BJ (cell line): ENCODE measurements around the gene IPO11. TPM values are rescaled to one million over a fixed set of nuclear protein-coding genes. Genes with fewer than 3 reads are reported as not detected.

Experiments used
- CTCF ChIA-PET: fragments of 350-600 bp; formaldehyde crosslinking; extraction: SDS; loops from one replicate; lab custom pipeline; 2021; ENCODE audit warnings: antibody characterized with exemption, inconsistent platforms; lab: Yijun Ruan, JAX
- POLR2A ChIA-PET: fragments of 300-600 bp; sonication (Branson Sonifier 250); formaldehyde crosslinking; extraction: SDS; loops from one replicate; lab custom pipeline; 2021; ENCODE audit warnings: antibody characterized with exemption; lab: Charles Lee
- DNase-seq: peaks from one replicate; pipeline ENCODE4 v3.0.0-alpha.2; 2011; ENCODE audit warnings: low read depth
- H3K27me3 ChIP-seq: 2 replicates; pipeline ENCODE4 v1.6.0; 2011; ENCODE audit warnings: low read length; ENCODE audit not compliant: control insufficient read depth, insufficient read depth
- H3K36me3 ChIP-seq: 2 replicates; pipeline ENCODE4 v1.5.1; 2011; ENCODE audit warnings: low read length; ENCODE audit not compliant: control insufficient read depth, insufficient read depth
- H3K4me3 ChIP-seq: 2 replicates; pipeline ENCODE4 v1.5.1; 2011; ENCODE audit warnings: low read depth, mild to moderate bottlenecking, control low read depth, low read length
- CTCF ChIP-seq: IDR thresholded peaks from 2 replicates; pipeline ENCODE4 v1.5.1; 2011; ENCODE audit warnings: low read depth, mild to moderate bottlenecking, control low read depth, inconsistent platforms, low read length, moderate library complexity; ENCODE audit not compliant: insufficient read depth
- polyA plus RNA-seq: library from polyadenylated mRNA; depleted of rRNA; stranded (reverse); fragments of >200 nt; gene quantifications from 2 replicates; pipeline ENCODE4 v1.2.3, GENCODE V29; 2011

The IPO11 gene
- polyA plus RNA-seq, 1 experiment = 25.7 TPM

DNA sequence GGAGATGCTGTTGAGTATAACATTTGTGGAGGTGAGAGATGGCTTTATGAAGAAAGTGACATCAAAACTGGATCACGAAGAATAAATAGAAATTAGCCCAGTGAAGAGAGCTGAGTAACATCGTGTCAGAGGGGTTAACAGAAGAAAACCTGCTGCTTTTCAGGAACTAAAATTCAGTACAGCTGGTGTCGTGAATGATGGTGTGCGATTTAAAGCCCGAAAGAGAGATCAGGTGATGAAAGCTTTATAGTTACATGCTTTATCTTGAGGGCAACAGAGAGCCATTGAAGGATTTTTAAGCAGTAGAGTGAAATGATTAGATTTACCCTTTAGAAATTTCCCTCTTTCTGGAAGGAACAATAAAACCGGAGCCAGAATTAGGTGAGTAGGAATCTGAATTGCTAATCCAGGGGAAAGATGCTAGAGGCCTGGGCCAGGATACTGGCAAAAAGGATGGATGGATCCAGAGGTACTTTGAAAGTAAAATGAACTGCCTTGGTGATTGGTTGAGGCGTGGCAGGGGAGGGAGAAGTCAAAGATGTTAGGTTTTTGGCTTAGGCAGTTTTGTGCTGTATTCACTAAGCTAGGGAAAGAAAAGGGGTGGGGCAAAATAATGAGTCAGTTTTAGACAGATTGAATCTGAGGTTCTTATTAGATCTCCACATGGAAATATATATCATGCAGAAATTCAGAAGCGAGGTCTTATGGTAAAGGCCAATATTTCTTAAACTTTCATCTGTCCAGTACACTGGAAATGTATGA, 169.5 kb downstream of the IPO11 start:
- Histone ChIP-seq H3K36me3 (no peaks in the 10 kb centered on the region), H3K4me3 (no peak overlapping the region), H3K27me3 (no peaks in the 10 kb centered on the region)
- ChIA-PET POLR2A (no interaction called here), CTCF (interaction anchor here (1.0 kb wide), 1 partner anchor 24 kb away, joined by 3 read pairs; no protein-coding TSS in a partner anchor)
- no peak for TF ChIP-seq CTCF
- DNase-seq = no peak

- ChIA-PET CTCF (interaction anchor here (0.5 to 1.4 kb wide), 2 partner anchors 91 to 1412 kb away, joined by 3 read pairs; no protein-coding TSS in a partner anchor), POLR2A (no interaction called here)
- no peak overlapping the region for H3K4me3 ChIP-seq
- DNase-seq = no peak
- TF ChIP-seq CTCF = no peak
- H3K36me3 ChIP-seq = no peaks in the 10 kb centered on the region
- no peaks in the 10 kb centered on the region for H3K27me3 ChIP-seq
Measured at GRCh38 chr5:62584391-62584790, 171.8 kb downstream of the IPO11 start.

DNA sequence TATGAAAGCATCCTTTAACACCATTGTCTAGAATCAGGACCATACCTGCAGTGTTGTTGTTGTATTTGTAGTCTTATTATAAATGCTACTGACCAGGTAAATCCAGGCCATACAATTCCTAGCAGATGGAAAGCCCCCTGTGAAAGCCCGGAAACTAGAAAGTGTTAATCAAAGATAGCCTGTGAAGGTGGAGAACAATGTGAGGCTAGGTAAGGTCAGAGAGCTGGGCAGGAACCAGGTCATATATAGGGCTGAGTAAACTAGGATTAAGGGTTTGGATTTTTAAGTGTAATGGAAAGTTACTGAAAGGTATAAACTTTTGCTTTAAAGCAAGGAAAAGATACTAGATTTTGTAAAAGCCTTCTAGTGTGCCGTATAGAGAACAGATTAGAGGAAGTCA, 172.7 kb downstream of the IPO11 start:
- ChIA-PET POLR2A (no interaction called here), CTCF (interaction anchor here (1.3 kb wide), 1 partner anchor 15 kb away, joined by 5 read pairs; no protein-coding TSS in a partner anchor)
- TF ChIP-seq CTCF = no peak

GRCh38 chr5:62585751-62586150, 173.2 kb downstream of the IPO11 start:
- TF ChIP-seq CTCF = no peak
- POLR2A ChIA-PET = no interaction called here
- H3K4me3 ChIP-seq = no peak overlapping the region
- no peak for DNase-seq
- no peaks in the 10 kb centered on the region for H3K27me3 ChIP-seq
- CTCF ChIA-PET = interaction anchor here (1.3 kb wide), 1 partner anchor 15 kb away, joined by 5 read pairs; no protein-coding TSS in a partner anchor
- no peaks in the 10 kb centered on the region for H3K36me3 ChIP-seq

More for the DNA sequence above, 172.7 kb downstream of the IPO11 start:
- Histone ChIP-seq H3K36me3 (no peaks in the 10 kb centered on the region), H3K27me3 (no peaks in the 10 kb centered on the region), H3K4me3 (no peak overlapping the region)
- no peak for DNase-seq

DNA sequence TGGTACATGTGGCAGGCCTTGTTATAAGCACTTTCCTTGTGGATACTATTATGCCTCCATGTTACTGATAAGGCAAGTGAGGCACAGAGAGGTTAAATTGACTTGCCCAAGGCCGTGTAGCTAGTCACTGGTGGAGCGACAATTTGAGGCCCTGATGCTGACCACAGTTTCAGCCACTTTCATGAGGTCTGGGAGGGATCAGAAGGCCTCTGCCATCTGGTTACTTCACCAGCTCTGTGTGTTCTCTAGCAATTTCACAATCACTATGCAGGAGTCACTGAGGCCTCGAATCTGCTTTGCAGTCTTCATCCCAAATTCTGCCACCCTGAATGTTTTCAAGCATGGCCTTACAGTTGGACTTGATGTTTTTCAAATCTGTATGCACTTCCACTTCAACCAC, 175.2 kb downstream of the IPO11 start:
- ChIA-PET CTCF (interaction anchor here (1.6 kb wide), 1 partner anchor 14 kb away, joined by 9 read pairs; no protein-coding TSS in a partner anchor), POLR2A (no interaction called here)
- TF ChIP-seq CTCF = no peak
- DNase-seq = no peak
- no peak overlapping the region for H3K4me3 ChIP-seq
- no peaks in the 10 kb centered on the region; the same call in 1 of the 2 replicates for H3K36me3 ChIP-seq
- no peaks in the 10 kb centered on the region for H3K27me3 ChIP-seq
